ENCODE results near the gene MAP4K1. TPM values are rescaled to one million over a fixed set of nuclear protein-coding genes. Genes with fewer than 3 reads are reported as not detected.

The MAP4K1 gene
- total RNA-seq, 2 experiments from 2014 or later = 173 to 185 TPM

DNA sequence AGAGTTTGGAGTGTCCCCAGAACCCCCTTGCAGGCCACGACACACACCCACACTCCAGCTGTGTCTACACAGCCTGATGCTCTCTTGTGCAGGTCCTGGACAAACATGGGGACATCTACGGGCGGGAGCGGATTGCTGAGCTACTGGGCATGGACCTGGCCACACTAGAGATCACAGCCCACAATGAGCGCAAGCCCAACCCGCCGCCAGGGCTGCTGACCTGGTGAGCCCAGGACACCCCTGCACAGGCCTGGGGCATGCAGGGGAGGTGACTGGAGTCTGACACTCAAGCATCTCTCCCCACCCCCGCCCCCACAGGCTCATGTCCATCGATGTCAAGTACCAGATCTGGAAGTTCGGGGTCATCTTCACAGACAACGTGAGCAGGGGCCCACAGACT, 39.9 kb downstream of the MAP4K1 start:
- Mint-ChIP-seq H3K9me3 (no peaks in the 10 kb centered on the region), H3K27me3 (no peaks in the 10 kb centered on the region), H3K4me3 (no peak overlapping the region), H3K27ac (no peak overlapping the region), H3K36me3 (ENCODE audit: low read depth) (no peaks in the 10 kb centered on the region), H3K4me1 (ENCODE audit: low read depth) (no peaks in the 10 kb centered on the region)
- Histone ChIP-seq H3K4me1 (ENCODE audit: insufficient read depth, low read length) (peaks cover 15% of the 10 kb centered on the region), H3K36me3 (ENCODE audit: insufficient read depth, low read length) (no peaks in the 10 kb centered on the region), H3K27me3 (ENCODE audit: control insufficient read depth in 1 of 2, insufficient read depth in 2 of 2, low read length in 2 of 2) (no peaks in the 10 kb centered on the region), H3K4me3 (ENCODE audit: low read length) (no peak overlapping the region), H3K27ac (ENCODE audit: low read depth in 1 of 2, low read length in 2 of 2) (no peak overlapping the region), H3K9me3 (ENCODE audit: control insufficient read depth in 1 of 2, insufficient read depth in 1 of 2, low read length in 2 of 2) (no peaks in the 10 kb centered on the region)
- intact Hi-C loops (cut with DNase I, micrococcal nuclease) = no loop called here
- DNase-seq = no peak
- no peak for ATAC-seq (ENCODE audit: poor library complexity)
- ChIA-PET CTCF (no interaction called here), POLR2A (no interaction called here)
- TF ChIP-seq, protein P1, sequence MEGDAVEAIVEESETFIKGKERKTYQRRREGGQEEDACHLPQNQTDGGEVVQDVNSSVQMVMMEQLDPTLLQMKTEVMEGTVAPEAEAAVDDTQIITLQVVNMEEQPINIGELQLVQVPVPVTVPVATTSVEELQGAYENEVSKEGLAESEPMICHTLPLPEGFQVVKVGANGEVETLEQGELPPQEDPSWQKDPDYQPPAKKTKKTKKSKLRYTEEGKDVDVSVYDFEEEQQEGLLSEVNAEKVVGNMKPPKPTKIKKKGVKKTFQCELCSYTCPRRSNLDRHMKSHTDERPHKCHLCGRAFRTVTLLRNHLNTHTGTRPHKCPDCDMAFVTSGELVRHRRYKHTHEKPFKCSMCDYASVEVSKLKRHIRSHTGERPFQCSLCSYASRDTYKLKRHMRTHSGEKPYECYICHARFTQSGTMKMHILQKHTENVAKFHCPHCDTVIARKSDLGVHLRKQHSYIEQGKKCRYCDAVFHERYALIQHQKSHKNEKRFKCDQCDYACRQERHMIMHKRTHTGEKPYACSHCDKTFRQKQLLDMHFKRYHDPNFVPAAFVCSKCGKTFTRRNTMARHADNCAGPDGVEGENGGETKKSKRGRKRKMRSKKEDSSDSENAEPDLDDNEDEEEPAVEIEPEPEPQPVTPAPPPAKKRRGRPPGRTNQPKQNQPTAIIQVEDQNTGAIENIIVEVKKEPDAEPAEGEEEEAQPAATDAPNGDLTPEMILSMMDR (IDR thresholded peaks at IDR 0.05) = no peak

DNA sequence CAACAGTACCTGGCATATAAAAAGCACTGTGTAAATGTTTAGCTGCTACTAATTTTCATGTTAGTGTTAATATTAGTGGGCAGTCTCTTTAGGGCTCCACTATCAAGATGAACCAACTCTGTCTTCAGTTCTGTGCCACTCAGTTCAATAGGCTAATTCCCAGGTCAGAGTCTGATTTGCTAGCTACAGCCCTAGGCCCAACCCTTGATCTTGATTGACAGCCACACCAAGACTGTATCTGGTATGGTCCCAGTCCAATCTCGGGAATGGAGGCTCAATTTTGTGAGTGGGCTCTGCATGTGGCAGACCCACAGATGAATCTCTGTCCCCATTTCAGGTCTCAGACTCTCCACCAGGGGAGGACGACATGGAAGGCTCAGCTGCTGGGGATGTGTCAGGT, 46.1 kb downstream of the MAP4K1 start:
- H3K9me3 Mint-ChIP-seq = no peaks in the 10 kb centered on the region
- TF ChIP-seq, protein P1 (IDR thresholded peaks at IDR 0.05) = no peak
- Histone ChIP-seq H3K27ac (ENCODE audit: low read depth in 1 of 2, low read length in 2 of 2) (no peak overlapping the region), H3K4me3 (ENCODE audit: low read length) (no peak overlapping the region), H3K4me1 (ENCODE audit: insufficient read depth, low read length) (no peaks in the 10 kb centered on the region), H3K36me3 (ENCODE audit: insufficient read depth, low read length) (no peaks in the 10 kb centered on the region), H3K9me3 (ENCODE audit: control insufficient read depth in 1 of 2, insufficient read depth in 1 of 2, low read length in 2 of 2) (no peaks in the 10 kb centered on the region), H3K27me3 (ENCODE audit: control insufficient read depth in 1 of 2, insufficient read depth in 2 of 2, low read length in 2 of 2) (no peaks in the 10 kb centered on the region)
- ChIA-PET POLR2A (no interaction called here), CTCF (no interaction called here)
- peaks cover 10% of the 10 kb centered on the region for H3K27me3 Mint-ChIP-seq
- no peaks in the 10 kb centered on the region for H3K36me3 Mint-ChIP-seq (ENCODE audit: low read depth)
- H3K4me3 Mint-ChIP-seq = no peak overlapping the region
- H3K4me1 Mint-ChIP-seq (ENCODE audit: low read depth) = peaks cover 4% of the 10 kb centered on the region
- H3K27ac Mint-ChIP-seq = no peak overlapping the region
- ATAC-seq (ENCODE audit: poor library complexity) = no peak
- intact Hi-C loops (cut with DNase I, micrococcal nuclease) = no loop called here
- DNase-seq = no peak

DNA sequence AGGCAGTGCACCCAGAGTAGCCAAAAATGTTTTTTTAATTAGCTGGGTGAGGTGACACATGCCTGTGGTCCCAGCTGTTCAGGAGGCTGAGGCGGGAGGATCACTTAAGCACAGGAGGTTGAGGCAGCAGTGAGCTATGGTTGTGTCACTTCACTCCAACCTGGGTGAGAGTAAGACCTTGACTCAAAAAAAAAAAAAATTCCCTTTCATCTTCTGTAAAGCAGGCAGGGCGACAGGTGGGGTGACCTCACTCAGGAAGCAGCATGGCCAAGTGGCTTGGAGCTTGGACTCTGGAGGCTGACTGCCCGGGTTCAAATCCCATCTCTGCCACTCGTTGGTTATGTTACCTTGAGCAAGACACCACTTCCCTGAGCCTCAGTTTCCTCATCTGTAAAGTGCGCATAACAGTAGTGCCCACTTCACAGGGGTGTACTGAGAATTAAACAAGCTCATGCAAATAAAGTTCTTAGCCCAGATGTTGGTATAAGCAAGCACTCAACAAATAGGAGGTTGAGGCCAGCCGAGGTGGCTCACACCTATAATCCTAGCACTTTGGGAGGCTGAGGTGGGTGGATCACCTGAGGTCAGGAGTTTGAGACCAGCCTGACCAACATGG, 48.3 kb downstream of the MAP4K1 start:
- peaks cover 0 to 3% of the 10 kb centered on the region in 2 experiments for H3K27me3 ChIP-seq (ENCODE audit: control insufficient read depth in 1 of 2, insufficient read depth in 2 of 2, low read length in 2 of 2)

More for the DNA sequence above, 48.3 kb downstream of the MAP4K1 start:
- no peaks in the 10 kb centered on the region for H3K9me3 ChIP-seq (ENCODE audit: control insufficient read depth in 1 of 2, insufficient read depth in 1 of 2, low read length in 2 of 2)
- H3K36me3 ChIP-seq (ENCODE audit: insufficient read depth, low read length) = no peaks in the 10 kb centered on the region
- H3K4me3 ChIP-seq (ENCODE audit: low read length) = no peak overlapping the region
- CTCF ChIA-PET = no interaction called here
- ATAC-seq (ENCODE audit: poor library complexity) = no peak
- H3K9me3 Mint-ChIP-seq = no peaks in the 10 kb centered on the region
- intact Hi-C loops (cut with DNase I, micrococcal nuclease) = no loop called here
- H3K27ac Mint-ChIP-seq = no peak overlapping the region
- H3K4me3 Mint-ChIP-seq = no peak overlapping the region
- peaks cover 4% of the 10 kb centered on the region for H3K4me1 Mint-ChIP-seq (ENCODE audit: low read depth)
- H3K4me1 ChIP-seq (ENCODE audit: insufficient read depth, low read length) = peaks cover 9% of the 10 kb centered on the region
- TF ChIP-seq, protein P1 (IDR thresholded peaks at IDR 0.05) = no peak
- H3K27ac ChIP-seq (ENCODE audit: low read depth in 1 of 2, low read length in 2 of 2) = no peak overlapping the region
- peaks cover 14% of the 10 kb centered on the region for H3K27me3 Mint-ChIP-seq
- no peaks in the 10 kb centered on the region for H3K36me3 Mint-ChIP-seq (ENCODE audit: low read depth)
- POLR2A ChIA-PET = no interaction called here
- DNase-seq = no peak

Measured in CD4-positive, alpha-beta T cell (primary cell).